ENCODE data around the gene SLC41A2.

Gene SLC41A2

GRCh38 chr12:104933778-104934177, 24.3 kb downstream of the SLC41A2 start:
- POLR2A ChIA-PET (ENCODE audit: low non-redundant PET) = no interaction called here
- TF ChIP-seq, protein P1, sequence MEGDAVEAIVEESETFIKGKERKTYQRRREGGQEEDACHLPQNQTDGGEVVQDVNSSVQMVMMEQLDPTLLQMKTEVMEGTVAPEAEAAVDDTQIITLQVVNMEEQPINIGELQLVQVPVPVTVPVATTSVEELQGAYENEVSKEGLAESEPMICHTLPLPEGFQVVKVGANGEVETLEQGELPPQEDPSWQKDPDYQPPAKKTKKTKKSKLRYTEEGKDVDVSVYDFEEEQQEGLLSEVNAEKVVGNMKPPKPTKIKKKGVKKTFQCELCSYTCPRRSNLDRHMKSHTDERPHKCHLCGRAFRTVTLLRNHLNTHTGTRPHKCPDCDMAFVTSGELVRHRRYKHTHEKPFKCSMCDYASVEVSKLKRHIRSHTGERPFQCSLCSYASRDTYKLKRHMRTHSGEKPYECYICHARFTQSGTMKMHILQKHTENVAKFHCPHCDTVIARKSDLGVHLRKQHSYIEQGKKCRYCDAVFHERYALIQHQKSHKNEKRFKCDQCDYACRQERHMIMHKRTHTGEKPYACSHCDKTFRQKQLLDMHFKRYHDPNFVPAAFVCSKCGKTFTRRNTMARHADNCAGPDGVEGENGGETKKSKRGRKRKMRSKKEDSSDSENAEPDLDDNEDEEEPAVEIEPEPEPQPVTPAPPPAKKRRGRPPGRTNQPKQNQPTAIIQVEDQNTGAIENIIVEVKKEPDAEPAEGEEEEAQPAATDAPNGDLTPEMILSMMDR (conservative IDR thresholded peaks at IDR 0.05; ENCODE audit: low read depth) = no peak
- no peak overlapping the region for H3K27ac ChIP-seq
- no peak for DNase-seq (ENCODE audit: low spot score)
- CTCF ChIA-PET = interaction anchor here (0.6 to 0.7 kb wide), 2 partner anchors 124 to 1944 kb away, joined by 3 read pairs; no protein-coding TSS in a partner anchor

DNA sequence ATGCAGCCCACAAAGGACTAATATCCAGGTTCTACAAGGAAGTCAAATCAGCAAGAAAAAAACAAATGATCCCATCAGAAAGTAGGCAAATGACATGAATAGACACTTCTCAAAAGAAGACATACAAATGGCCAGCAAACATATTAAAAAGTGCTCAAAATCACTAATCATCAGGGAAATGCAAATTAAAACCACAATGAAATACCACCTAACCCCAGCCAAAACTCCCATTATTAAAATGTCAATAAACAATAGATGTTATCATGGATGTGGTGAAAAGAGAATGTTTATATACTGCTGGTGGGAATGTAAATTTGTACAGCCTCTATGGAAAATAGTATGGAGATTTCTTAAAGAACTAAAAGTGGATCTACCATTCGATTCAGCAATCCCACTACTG, 25.0 kb downstream of the SLC41A2 start:
- POLR2A ChIA-PET (ENCODE audit: low non-redundant PET) = no interaction called here
- H3K27ac ChIP-seq = no peak overlapping the region
- CTCF ChIA-PET = no interaction called here
- DNase-seq (ENCODE audit: low spot score) = no peak
- TF ChIP-seq, protein P1 (conservative IDR thresholded peaks at IDR 0.05; ENCODE audit: low read depth) = no peak

DNA sequence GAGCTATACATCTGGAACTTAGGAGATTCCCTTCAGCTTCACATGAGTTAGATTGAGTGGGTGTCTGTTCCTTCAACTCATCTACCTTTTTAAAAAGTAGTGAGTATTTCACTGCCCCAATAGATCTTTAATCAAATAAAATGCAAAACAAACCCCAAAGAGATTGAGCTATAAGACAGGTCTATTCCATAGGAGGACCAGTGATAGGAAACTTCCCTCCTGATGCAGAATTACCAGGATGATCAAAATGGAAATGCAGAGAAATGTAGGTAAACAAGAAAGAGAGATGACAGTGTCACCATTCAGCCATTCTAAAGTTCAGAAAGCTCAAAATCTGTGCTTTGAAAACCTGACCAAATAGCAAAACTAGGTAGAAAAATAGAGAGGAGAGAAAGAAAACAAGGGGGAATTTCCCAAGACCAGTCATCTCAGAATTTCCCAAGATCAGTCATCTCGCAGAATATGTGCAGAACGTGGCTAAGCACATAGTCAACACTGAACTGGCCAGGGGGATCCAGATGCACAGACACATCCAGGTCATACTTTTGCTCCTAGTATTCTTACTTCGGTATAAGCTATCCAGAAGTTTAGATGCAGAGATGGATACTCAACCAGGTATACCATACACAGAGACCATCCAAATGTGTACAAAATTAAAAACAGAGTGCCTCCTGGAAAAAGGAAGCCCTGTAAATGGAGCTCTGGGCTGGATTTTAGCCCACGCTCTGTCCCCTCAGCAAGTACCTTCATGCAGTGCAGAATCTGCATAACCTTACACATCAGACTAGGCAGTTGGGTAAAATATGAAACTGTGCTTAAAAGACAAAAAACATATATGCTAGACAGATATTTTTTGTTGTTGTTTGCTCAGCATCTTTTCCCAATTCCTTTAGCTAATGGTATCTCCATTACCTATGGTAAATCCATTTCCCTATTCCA, 27.4 kb downstream of the SLC41A2 start:
- POLR2A ChIA-PET (ENCODE audit: low non-redundant PET) = no interaction called here

DNA sequence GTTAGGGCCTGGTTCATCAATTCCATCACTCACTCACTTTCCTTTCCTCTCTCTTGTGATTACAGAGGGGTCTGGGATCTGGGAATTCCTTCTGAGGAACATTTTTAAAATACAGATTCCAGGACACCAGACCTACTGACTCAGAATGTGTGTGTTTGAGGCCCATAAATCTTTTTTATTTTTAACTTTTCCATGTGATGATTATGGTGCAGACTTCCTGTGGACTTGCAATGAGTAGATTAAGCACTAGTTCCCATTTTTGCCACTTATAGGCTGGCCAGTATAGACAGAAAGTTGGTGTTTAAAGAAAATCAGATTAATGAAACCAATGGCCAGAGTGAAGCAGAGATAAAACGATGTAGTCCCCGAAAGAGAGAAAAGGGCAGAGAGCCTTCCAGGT, 28.1 kb downstream of the SLC41A2 start:
- POLR2A ChIA-PET (ENCODE audit: low non-redundant PET) = no interaction called here
- no peak for DNase-seq (ENCODE audit: low spot score)

More for the DNA sequence above, 27.4 kb downstream of the SLC41A2 start:
- H3K27ac ChIP-seq = no peak overlapping the region
- DNase-seq (ENCODE audit: low spot score) = no peak
- CTCF ChIA-PET = interaction anchor here (0.6 kb wide), 1 partner anchor 23 kb away, joined by 3 read pairs; no protein-coding TSS in a partner anchor
- TF ChIP-seq, protein P1 (conservative IDR thresholded peaks at IDR 0.05; ENCODE audit: low read depth) = no peak

GRCh38 chr12:104929368-104929767, 28.7 kb downstream of the SLC41A2 start:
- CTCF ChIA-PET = no interaction called here
- H3K27ac ChIP-seq = no peak overlapping the region
- DNase-seq (ENCODE audit: low spot score) = no peak
- POLR2A ChIA-PET (ENCODE audit: low non-redundant PET) = no interaction called here
- TF ChIP-seq, protein P1 (conservative IDR thresholded peaks at IDR 0.05; ENCODE audit: low read depth) = no peak

More for the DNA sequence above, 28.1 kb downstream of the SLC41A2 start:
- CTCF ChIA-PET = interaction anchor here (0.6 kb wide), 1 partner anchor 22 kb away, joined by 3 read pairs; no protein-coding TSS in a partner anchor
- TF ChIP-seq, protein P1 (conservative IDR thresholded peaks at IDR 0.05; ENCODE audit: low read depth) = no peak
- H3K27ac ChIP-seq = no peak overlapping the region

- TF ChIP-seq, protein P1 (conservative IDR thresholded peaks at IDR 0.05; ENCODE audit: low read depth) = no peak
- ChIA-PET CTCF (no interaction called here), POLR2A (ENCODE audit: low non-redundant PET) (no interaction called here)
- no peak for DNase-seq (ENCODE audit: low spot score)
- no peak overlapping the region for H3K27ac ChIP-seq
These were observed 29.9 kb downstream of the SLC41A2 start for GRCh38 chr12:104928036-104928745.
